ENCODE results near the gene PGF. TPM values are rescaled to one million over a fixed set of nuclear protein-coding genes. Genes with fewer than 3 reads are reported as not detected.

The PGF gene
- total and polyA plus RNA-seq, 2 of the 13 experiments (the other 11 are each of a cell fraction or from before 2014, with no cell fraction given) = 10.7 to 27.5 TPM

DNA sequence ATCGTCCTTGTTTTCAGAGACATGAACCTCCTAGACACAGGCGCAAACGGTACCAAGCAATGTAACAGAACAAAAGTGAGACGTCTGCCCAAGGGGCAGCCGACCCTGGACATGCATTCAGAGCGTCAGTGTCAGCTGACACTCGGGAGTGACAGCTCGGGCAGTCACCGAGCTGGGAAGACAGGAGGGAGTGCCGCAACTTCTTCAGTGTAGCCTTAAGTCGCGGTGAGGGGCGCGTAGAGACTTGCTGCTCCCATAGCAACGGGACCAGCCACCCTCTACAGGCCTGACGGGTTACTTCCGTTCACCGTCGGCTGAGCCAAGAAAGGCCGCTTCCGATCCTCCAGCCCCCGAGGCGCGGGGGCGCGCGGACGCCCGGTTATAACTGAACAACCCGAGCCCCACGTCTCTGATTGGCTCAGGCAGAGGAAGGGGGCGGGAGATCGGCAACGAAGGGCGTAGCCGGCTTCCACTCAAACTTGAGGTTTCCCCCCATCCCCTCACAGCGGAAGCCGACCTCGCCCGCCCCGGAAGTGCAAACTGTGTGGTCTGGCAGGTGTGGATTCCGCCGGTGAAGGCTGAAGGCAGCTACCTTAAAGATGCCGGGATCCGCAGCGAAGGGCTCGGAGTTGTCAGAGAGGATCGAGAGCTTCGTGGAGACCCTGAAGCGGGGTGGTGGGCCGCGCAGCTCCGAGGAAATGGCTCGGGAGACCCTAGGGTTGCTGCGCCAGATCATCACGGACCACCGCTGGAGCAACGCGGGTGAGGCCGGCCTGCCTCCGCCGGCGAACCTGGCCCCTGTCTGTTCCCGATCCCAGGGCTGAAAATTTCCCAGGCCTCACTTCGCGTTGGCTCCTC, 47.2 kb upstream of the PGF start, which contains the start of gene EIF2B2 (continued):
- TF ChIP-seq ERF (CRISPR knock-in tag; IDR thresholded peaks at IDR 0.05) = peak; percentile 46; the same call in 1 of the 2 replicates
- peak; percentile 88 for TF ChIP-seq SRF (IDR thresholded peaks at IDR 0.05; ENCODE audit: low read depth, low read length)
- peak; percentile 79; the same call in 1 of the 2 replicates for TF ChIP-seq HDAC1 (CRISPR knock-in tag; IDR thresholded peaks at IDR 0.05)
- TF ChIP-seq, protein P1, sequence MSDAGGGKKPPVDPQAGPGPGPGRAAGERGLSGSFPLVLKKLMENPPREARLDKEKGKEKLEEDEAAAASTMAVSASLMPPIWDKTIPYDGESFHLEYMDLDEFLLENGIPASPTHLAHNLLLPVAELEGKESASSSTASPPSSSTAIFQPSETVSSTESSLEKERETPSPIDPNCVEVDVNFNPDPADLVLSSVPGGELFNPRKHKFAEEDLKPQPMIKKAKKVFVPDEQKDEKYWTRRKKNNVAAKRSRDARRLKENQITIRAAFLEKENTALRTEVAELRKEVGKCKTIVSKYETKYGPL (CRISPR knock-in tag; IDR thresholded peaks at IDR 0.05) = peak; percentile 42; the same call in 1 of the 2 replicates
- TF ChIP-seq HOXA9 (CRISPR knock-in tag; IDR thresholded peaks at IDR 0.05; ENCODE audit: borderline replicate concordance) = no peak
- TF ChIP-seq, protein P2, sequence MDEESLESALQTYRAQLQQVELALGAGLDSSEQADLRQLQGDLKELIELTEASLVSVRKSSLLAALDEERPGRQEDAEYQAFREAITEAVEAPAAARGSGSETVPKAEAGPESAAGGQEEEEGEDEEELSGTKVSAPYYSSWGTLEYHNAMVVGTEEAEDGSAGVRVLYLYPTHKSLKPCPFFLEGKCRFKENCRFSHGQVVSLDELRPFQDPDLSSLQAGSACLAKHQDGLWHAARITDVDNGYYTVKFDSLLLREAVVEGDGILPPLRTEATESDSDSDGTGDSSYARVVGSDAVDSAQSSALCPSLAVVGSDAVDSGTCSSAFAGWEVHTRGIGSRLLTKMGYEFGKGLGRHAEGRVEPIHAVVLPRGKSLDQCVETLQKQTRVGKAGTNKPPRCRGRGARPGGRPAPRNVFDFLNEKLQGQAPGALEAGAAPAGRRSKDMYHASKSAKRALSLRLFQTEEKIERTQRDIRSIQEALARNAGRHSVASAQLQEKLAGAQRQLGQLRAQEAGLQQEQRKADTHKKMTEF (CRISPR knock-in tag; IDR thresholded peaks at IDR 0.05) = peak; percentile 81; the same call in 1 of the 2 replicates
- TF ChIP-seq ZNF766 (CRISPR knock-in tag; IDR thresholded peaks at IDR 0.05; ENCODE audit: borderline replicate concordance) = 0 out of 2 replicates have a peak, but pooled peaks have one; percentile 39
- no peak for TF ChIP-seq HDAC6 (IDR thresholded peaks at IDR 0.05; ENCODE audit: low read depth, low read length)
- no peak for TF ChIP-seq HMG20A (CRISPR knock-in tag; IDR thresholded peaks at IDR 0.05; ENCODE audit: borderline replicate concordance)
- TF ChIP-seq HDAC2 (CRISPR knock-in tag; IDR thresholded peaks at IDR 0.05) = peak; percentile 56
- peak; percentile 24; the same call in 1 of the 2 replicates for TF ChIP-seq ZNF143 (CRISPR knock-in tag; IDR thresholded peaks at IDR 0.05)
- no peak for TF ChIP-seq ZNF10 (CRISPR knock-in tag; IDR thresholded peaks at IDR 0.05; ENCODE audit: borderline replicate concordance, low read depth)
- TF ChIP-seq REPIN1 (CRISPR knock-in tag; IDR thresholded peaks at IDR 0.05; ENCODE audit: borderline replicate concordance, low read depth) = 0 out of 2 replicates have a peak, but pooled peaks have one; percentile 26
- peak; percentile 100 for TF ChIP-seq NR2C2 (CRISPR knock-in tag; IDR thresholded peaks at IDR 0.05; ENCODE audit: borderline replicate concordance)
- TF ChIP-seq, protein P3, sequence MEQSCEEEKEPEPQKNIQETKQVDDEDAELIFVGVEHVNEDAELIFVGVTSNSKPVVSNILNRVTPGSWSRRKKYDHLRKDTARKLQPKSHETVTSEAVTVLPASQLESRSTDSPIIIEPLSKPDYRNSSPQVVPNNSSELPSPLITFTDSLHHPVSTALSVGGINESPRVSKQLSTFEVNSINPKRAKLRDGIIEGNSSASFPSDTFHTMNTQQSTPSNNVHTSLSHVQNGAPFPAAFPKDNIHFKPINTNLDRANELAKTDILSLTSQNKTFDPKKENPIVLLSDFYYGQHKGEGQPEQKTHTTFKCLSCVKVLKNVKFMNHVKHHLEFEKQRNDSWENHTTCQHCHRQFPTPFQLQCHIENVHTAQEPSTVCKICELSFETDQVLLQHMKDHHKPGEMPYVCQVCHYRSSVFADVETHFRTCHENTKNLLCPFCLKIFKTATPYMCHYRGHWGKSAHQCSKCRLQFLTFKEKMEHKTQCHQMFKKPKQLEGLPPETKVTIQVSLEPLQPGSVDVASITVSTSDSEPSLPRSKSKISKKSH (CRISPR knock-in tag; IDR thresholded peaks at IDR 0.05; ENCODE audit: borderline replicate concordance) = 0 out of 2 replicates have a peak, but pooled peaks have one; percentile 50
